Endothelial cell (in vitro differentiated cells): Measurements from ENCODE around the gene KIAA1671. TPM values are rescaled to one million over a fixed set of nuclear protein-coding genes. Genes with fewer than 3 reads are reported as not detected.

Experiments used
- DNase-seq: peaks from one replicate; pipeline ENCODE4 v3.0.0; 2021; ENCODE audit warnings: low spot score
- H3K27ac Mint-ChIP-seq: one replicate; pipeline ENCODE4 v1.8.0; 2021; ENCODE audit warnings: mixed read lengths, inconsistent platforms; ENCODE audit not compliant: unreplicated experiment
- H3K27me3 Mint-ChIP-seq: one replicate; pipeline ENCODE4 v1.8.0; 2021; ENCODE audit warnings: mild to moderate bottlenecking, moderate library complexity, mixed read lengths, inconsistent platforms; ENCODE audit not compliant: unreplicated experiment
- H3K36me3 Mint-ChIP-seq: one replicate; pipeline ENCODE4 v1.8.0; 2021; ENCODE audit warnings: mild to moderate bottlenecking, low read depth, mixed read lengths, inconsistent platforms; ENCODE audit not compliant: unreplicated experiment
- H3K4me1 Mint-ChIP-seq: one replicate; pipeline ENCODE4 v1.8.0; 2021; ENCODE audit warnings: mild to moderate bottlenecking, mixed read lengths, inconsistent platforms; ENCODE audit not compliant: unreplicated experiment
- H3K4me3 Mint-ChIP-seq: one replicate; pipeline ENCODE4 v1.8.0; 2021; ENCODE audit warnings: mild to moderate bottlenecking, mixed read lengths, inconsistent platforms; ENCODE audit not compliant: unreplicated experiment
- H3K9me3 Mint-ChIP-seq: one replicate; pipeline ENCODE4 v1.8.0; 2021; ENCODE audit warnings: mixed read lengths, inconsistent platforms; ENCODE audit not compliant: unreplicated experiment
- CTCF ChIP-seq: fragments of 200-600 bp; sonication (generic); IDR thresholded peaks from one replicate; pipeline ENCODE4 v1.5.0; 2021; ENCODE audit warnings: antibody characterized with exemption; ENCODE audit not compliant: unreplicated experiment
- total RNA-seq: library from RNA; stranded (reverse); fragmentation: NEBNext Ultra II Directional; extraction: Animal tissue kit (Norgen Biotek cat#: 25700); gene quantifications from one replicate; pipeline ENCODE4 v1.2.1, GENCODE V29; 2021; ENCODE audit not compliant: unreplicated experiment

KIAA1671 gene
- total RNA-seq, 1 donor from 2014 or later, result 92.1 TPM

- peaks cover 53% of the 10 kb centered on the region for H3K4me1 Mint-ChIP-seq
These were observed 65.5 kb downstream of the KIAA1671 start for GRCh38 chr22:25018009-25018408.

DNA sequence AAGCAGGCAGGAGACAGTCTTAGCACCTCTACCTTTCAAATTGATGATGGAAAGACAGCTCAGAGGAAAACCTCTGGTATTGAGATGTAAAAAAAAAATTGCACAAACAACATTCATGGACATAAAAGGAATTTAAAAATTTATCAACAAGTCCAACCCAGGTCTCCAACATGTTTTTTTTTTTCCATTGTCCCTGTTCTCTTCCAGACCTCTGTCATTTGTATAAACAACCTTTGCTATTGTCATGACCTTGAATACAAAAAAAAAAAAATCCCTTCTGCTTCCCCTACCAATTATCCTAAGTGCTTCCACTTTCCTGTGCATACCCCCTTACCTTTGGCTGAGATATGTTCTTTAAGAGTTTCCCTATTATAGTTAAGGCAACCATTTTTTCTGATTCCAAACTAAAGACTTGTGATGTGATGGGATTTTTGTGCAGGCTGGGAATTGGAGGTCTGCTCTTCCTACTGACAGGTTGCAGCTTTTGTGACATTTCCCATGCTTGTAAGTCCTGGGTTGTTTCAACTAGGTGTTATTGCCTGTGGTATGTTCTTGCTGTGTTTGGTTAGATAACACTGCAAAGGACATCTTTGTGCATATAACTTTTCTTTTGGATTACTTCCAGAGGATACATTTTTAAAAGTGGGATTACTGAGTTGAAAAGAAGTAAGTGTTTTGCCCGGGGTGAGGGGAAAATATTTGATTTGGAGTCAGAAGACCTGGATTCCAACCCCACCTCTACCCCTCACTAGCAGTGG is 67.1 kb downstream of the KIAA1671 start:
- peaks cover 10% of the 10 kb centered on the region for H3K27me3 Mint-ChIP-seq
- TF ChIP-seq CTCF, result no peak
- H3K4me3 Mint-ChIP-seq, result no peak overlapping the region
- H3K4me1 Mint-ChIP-seq, result peaks cover 40% of the 10 kb centered on the region
- no peaks in the 10 kb centered on the region for H3K9me3 Mint-ChIP-seq
- no peak overlapping the region for H3K27ac Mint-ChIP-seq
- DNase-seq, result no peak
- H3K36me3 Mint-ChIP-seq, result peaks cover 5% of the 10 kb centered on the region

More at GRCh38 chr22:25018009-25018408, 65.5 kb downstream of the KIAA1671 start:
- Mint-ChIP-seq H3K27ac (no peak overlapping the region), H3K4me3 (no peak overlapping the region), H3K27me3 (peaks cover 7% of the 10 kb centered on the region), H3K36me3 (peaks cover 5% of the 10 kb centered on the region), H3K9me3 (no peaks in the 10 kb centered on the region)
- TF ChIP-seq CTCF, result no peak
- no peak for DNase-seq

GRCh38 chr22:25021409-25021808 is 68.9 kb downstream of the KIAA1671 start:
- Mint-ChIP-seq H3K36me3 (no peaks in the 10 kb centered on the region), H3K4me1 (peaks cover 45% of the 10 kb centered on the region), H3K27me3 (peaks cover 10% of the 10 kb centered on the region), H3K9me3 (no peaks in the 10 kb centered on the region), H3K4me3 (no peak overlapping the region), H3K27ac (peak overlapping the region; percentile 58)
- no peak for DNase-seq
- TF ChIP-seq CTCF, result no peak

DNA sequence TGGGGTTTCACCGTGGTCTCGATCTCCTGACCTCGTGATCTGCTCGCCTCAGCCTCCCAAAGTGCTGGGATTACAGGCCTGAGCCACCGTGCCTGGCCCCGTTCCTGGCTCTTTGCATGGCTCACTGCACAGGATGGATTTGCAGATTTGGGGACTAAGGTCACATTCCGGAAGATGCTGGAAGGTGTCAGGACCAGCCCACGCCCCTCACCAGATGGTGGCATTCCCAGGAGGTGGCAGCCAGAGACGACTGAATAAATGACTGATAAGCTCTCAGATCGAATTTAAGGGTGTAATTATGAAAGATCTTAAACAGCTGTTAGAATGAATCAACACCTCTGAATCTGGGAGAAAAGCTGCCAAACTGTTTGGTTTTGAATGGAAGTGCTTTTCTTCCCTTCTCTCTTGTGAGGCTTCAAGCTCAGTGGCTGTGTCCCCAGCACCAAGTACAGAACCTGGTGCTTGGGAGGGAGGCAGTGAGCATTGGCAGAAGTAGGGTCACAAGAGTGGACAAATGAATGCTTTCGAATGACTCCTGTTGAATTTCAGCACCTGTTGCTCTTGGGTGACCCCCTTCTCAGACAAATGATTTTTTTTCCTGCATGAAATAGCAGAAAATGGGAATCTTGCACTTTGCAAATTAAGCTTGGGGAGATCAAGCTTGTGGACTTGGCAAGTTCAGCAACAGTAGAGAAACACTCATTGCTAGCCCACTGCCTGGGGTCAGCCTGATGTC is 69.6 kb downstream of the KIAA1671 start:
- TF ChIP-seq CTCF, result no peak
- DNase-seq, result no peak
- no peak overlapping the region for H3K27ac Mint-ChIP-seq
- peaks cover 50% of the 10 kb centered on the region for H3K4me1 Mint-ChIP-seq
- H3K36me3 Mint-ChIP-seq, result no peaks in the 10 kb centered on the region
- H3K4me3 Mint-ChIP-seq, result no peak overlapping the region
- peaks cover 10% of the 10 kb centered on the region for H3K27me3 Mint-ChIP-seq
- H3K9me3 Mint-ChIP-seq, result no peaks in the 10 kb centered on the region

GRCh38 chr22:25023879-25024278 is 71.4 kb downstream of the KIAA1671 start:
- Mint-ChIP-seq H3K9me3 (no peaks in the 10 kb centered on the region), H3K27ac (no peak overlapping the region), H3K4me1 (peaks cover 38% of the 10 kb centered on the region), H3K4me3 (no peak overlapping the region), H3K36me3 (no peaks in the 10 kb centered on the region), H3K27me3 (peaks cover 10% of the 10 kb centered on the region)
- DNase-seq, result no peak
- TF ChIP-seq CTCF, result no peak
